ENCODE data around the gene PAK5. TPM values are rescaled to one million over a fixed set of nuclear protein-coding genes. Genes with fewer than 3 reads are reported as not detected.
A peak's percentile ranks its signal among the peaks of the same experiment; 100 is the strongest.

Gene PAK5
- total RNA-seq, 2 donors from 2014 or later, result 0.22 to 0.42 TPM

DNA sequence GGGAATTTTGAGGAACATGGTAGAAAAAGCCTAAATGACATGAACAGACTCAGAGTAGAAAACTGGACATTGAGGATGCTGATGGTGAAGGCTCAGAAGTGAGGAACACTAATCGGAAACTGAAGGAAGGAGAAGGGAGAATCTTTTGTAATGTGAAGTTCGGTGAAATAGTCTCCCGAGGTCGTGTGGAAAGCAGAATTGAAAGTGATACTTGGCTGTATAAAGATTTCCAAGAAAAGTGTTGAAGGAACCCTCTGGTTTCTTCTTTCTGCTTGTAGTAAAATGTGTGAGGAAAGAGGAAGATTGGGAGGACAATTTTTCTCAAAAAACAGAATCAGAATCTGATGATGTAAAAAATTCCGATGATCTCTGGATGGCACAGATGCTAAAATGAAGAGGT lies 209.0 kb downstream of the PAK5 start:
- no peaks in the 10 kb centered on the region for H3K27me3 ChIP-seq (ENCODE audit: control insufficient read depth, insufficient read depth, low read length, poor library complexity, severe bottlenecking)
- no peaks in the 10 kb centered on the region for H3K36me3 ChIP-seq (ENCODE audit: control insufficient read depth, insufficient read depth, low read length)
- no peak overlapping the region for H3K4me3 ChIP-seq (ENCODE audit: low read length)
- Mint-ChIP-seq H3K27me3 (ENCODE audit: insufficient read depth) (no peaks in the 10 kb centered on the region), H3K36me3 (ENCODE audit: low read depth) (no peaks in the 10 kb centered on the region), H3K27ac (no peak overlapping the region), H3K4me3 (no peak overlapping the region), H3K9me3 (no peaks in the 10 kb centered on the region), H3K4me1 (no peaks in the 10 kb centered on the region)
- H3K27ac ChIP-seq (ENCODE audit: low read depth, low read length), result no peak overlapping the region
- DNase-seq, result no peak
- TF ChIP-seq, protein P1, sequence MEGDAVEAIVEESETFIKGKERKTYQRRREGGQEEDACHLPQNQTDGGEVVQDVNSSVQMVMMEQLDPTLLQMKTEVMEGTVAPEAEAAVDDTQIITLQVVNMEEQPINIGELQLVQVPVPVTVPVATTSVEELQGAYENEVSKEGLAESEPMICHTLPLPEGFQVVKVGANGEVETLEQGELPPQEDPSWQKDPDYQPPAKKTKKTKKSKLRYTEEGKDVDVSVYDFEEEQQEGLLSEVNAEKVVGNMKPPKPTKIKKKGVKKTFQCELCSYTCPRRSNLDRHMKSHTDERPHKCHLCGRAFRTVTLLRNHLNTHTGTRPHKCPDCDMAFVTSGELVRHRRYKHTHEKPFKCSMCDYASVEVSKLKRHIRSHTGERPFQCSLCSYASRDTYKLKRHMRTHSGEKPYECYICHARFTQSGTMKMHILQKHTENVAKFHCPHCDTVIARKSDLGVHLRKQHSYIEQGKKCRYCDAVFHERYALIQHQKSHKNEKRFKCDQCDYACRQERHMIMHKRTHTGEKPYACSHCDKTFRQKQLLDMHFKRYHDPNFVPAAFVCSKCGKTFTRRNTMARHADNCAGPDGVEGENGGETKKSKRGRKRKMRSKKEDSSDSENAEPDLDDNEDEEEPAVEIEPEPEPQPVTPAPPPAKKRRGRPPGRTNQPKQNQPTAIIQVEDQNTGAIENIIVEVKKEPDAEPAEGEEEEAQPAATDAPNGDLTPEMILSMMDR (conservative IDR thresholded peaks at IDR 0.05), result no peak
- H3K9me3 ChIP-seq (ENCODE audit: control insufficient read depth, low read length), result no peaks in the 10 kb centered on the region
- no peak overlapping the region for H3K9ac ChIP-seq (ENCODE audit: extremely low read depth, low read length, poor library complexity, severe bottlenecking)
- WGBS, 2 experiments (ENCODE audit: insufficient coverage in 1 of 2, insufficient read length in 1 of 2), result 93% methylated on average over 5 of the region's 5 CpGs
- H3K4me1 ChIP-seq (ENCODE audit: control insufficient read depth, insufficient read depth, low read length), result no peaks in the 10 kb centered on the region

DNA sequence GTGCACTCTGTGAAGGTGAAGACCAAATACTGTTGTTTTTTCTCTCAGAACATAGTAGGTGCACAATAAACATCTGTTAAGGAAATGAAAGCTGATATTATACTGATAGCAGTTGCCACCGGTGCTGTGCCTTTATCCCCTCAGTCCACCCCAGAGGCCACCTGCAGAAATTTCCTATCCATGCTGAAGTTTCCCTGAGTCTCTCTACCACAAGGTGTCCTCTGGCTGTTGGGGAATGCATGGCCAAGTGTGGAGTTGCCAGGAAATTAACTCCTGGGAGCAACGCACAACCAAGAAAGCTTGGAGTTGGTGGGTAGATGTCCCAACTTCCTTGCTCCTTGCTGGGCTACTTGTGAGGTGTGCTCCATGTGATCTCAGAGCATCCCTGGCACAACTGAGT lies 210.3 kb downstream of the PAK5 start:
- no peak overlapping the region for H3K4me3 ChIP-seq (ENCODE audit: low read length)
- H3K27ac ChIP-seq (ENCODE audit: low read depth, low read length), result no peak overlapping the region
- no peaks in the 10 kb centered on the region for H3K9me3 ChIP-seq (ENCODE audit: control insufficient read depth, low read length)
- no peaks in the 10 kb centered on the region for H3K27me3 ChIP-seq (ENCODE audit: control insufficient read depth, insufficient read depth, low read length, poor library complexity, severe bottlenecking)
- DNase-seq, result no peak
- H3K36me3 Mint-ChIP-seq (ENCODE audit: low read depth), result no peaks in the 10 kb centered on the region
- H3K36me3 ChIP-seq (ENCODE audit: control insufficient read depth, insufficient read depth, low read length), result no peaks in the 10 kb centered on the region
- no peak overlapping the region for H3K4me3 Mint-ChIP-seq
- no peaks in the 10 kb centered on the region for H3K9me3 Mint-ChIP-seq
- H3K4me1 Mint-ChIP-seq, result no peaks in the 10 kb centered on the region
- H3K27me3 Mint-ChIP-seq (ENCODE audit: insufficient read depth), result no peaks in the 10 kb centered on the region
- no peak overlapping the region for H3K9ac ChIP-seq (ENCODE audit: extremely low read depth, low read length, poor library complexity, severe bottlenecking)
- no peaks in the 10 kb centered on the region for H3K4me1 ChIP-seq (ENCODE audit: control insufficient read depth, insufficient read depth, low read length)
- 92 to 100% methylated on average over 1 to 2 of the region's 2 CpGs for WGBS, 2 experiments (ENCODE audit: insufficient coverage in 1 of 2, insufficient read length in 1 of 2)
- no peak overlapping the region for H3K27ac Mint-ChIP-seq
- TF ChIP-seq, protein P1 (conservative IDR thresholded peaks at IDR 0.05), result peak; percentile 58

DNA sequence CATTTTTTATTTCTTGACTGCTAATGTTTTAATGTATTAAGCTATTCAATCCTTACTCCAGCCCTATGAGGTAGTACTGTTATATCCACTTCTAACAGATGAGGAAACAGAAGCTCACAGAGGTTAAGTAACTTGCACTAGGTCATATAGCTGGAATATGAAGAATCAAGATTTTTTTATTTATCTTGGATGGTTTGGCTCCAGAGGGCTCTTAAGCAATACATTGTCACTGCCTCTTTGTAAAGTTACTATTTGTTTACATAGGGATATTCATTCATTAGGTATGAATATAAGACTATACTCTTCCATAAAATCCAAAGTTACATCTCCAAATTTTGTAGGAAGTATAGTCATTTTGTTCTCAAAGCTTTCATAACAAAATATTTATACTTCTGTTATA lies 210.7 kb downstream of the PAK5 start:
- Mint-ChIP-seq H3K27ac (no peak overlapping the region), H3K4me1 (no peaks in the 10 kb centered on the region), H3K4me3 (no peak overlapping the region), H3K27me3 (ENCODE audit: insufficient read depth) (no peaks in the 10 kb centered on the region), H3K36me3 (ENCODE audit: low read depth) (no peaks in the 10 kb centered on the region), H3K9me3 (no peaks in the 10 kb centered on the region)
- Histone ChIP-seq H3K9ac (ENCODE audit: extremely low read depth, low read length, poor library complexity, severe bottlenecking) (no peak overlapping the region), H3K4me3 (ENCODE audit: low read length) (no peak overlapping the region), H3K4me1 (ENCODE audit: control insufficient read depth, insufficient read depth, low read length) (no peaks in the 10 kb centered on the region), H3K27ac (ENCODE audit: low read depth, low read length) (no peak overlapping the region), H3K36me3 (ENCODE audit: control insufficient read depth, insufficient read depth, low read length) (no peaks in the 10 kb centered on the region), H3K9me3 (ENCODE audit: control insufficient read depth, low read length) (no peaks in the 10 kb centered on the region), H3K27me3 (ENCODE audit: control insufficient read depth, insufficient read depth, low read length, poor library complexity, severe bottlenecking) (no peaks in the 10 kb centered on the region)
- no peak for DNase-seq
- TF ChIP-seq, protein P1 (conservative IDR thresholded peaks at IDR 0.05), result no peak
